Uterus (tissue), 2 donors: Measurements from ENCODE around the gene MSMB.

ENCODE experiments used
- CTCF ChIP-seq, 4 experiments: fragments of 200-600 bp in 2 of 4; fragments of 450-650 bp in 2 of 4; sonication (generic) in 2 of 4; IDR thresholded peaks; one replicate each; pipeline ENCODE4 v1.5.1; 2016 to 2019; ENCODE audit warnings: antibody characterized with exemption in 4 of 4, mild to moderate bottlenecking in 2 of 4, moderate library complexity in 1 of 4
- POLR2A ChIP-seq, 2 donors: fragments of 450-650 bp; IDR thresholded peaks; one replicate each; pipeline ENCODE4 v1.6.1; 2016; ENCODE audit warnings: antibody characterized with exemption in 2 of 2, mild to moderate bottlenecking in 1 of 2, moderate library complexity in 1 of 2

GRCh38 chr10:46073564-46073963 lies 27.5 kb upstream of the MSMB start:
- no peak for TF ChIP-seq POLR2A (IDR thresholded peaks at IDR 0.05)
- TF ChIP-seq CTCF (IDR thresholded peaks at IDR 0.05): no peak
